HG02981 (cell line): ENCODE results near the gene TP53I13.

Experiments used
- ATAC-seq: cut with Tn5 transposase; IDR thresholded peaks from one replicate; pipeline ENCODE4 v1.9.1; 2021; ENCODE audit warnings: mild to moderate bottlenecking, moderate library complexity; ENCODE audit not compliant: unreplicated experiment

TP53I13 gene

GRCh38 chr17:29566473-29567303 lies 1.8 kb upstream of the TP53I13 start, which contains the start of gene ABHD15:
Gene ABHD15 (minus strand): TSS chr17:29567037. CDS start chr17:29566966, 71 bp downstream.
- ATAC-seq = no peak

GRCh38 chr17:29567304-29567553 lies 1.3 kb upstream of the TP53I13 start:
- ATAC-seq = no peak

- peak; percentile 39 for ATAC-seq
These were observed 759 bp upstream of the TP53I13 start for GRCh38 chr17:29567554-29568330.

- no peak for ATAC-seq
These were observed 897 bp downstream of the TP53I13 start for GRCh38 chr17:29569245-29569950.

GRCh38 chr17:29570521-29570920 lies 2.0 kb downstream of the TP53I13 start:
- ATAC-seq = no peak

GRCh38 chr17:29571486-29571882 lies 3.0 kb downstream of the TP53I13 start:
- ATAC-seq = no peak

GRCh38 chr17:29571883-29572681 lies 3.6 kb downstream of the TP53I13 start:
- no peak for ATAC-seq

GRCh38 chr17:29572691-29573557 lies 4.4 kb downstream of the TP53I13 start:
- no peak for ATAC-seq

GRCh38 chr17:29573558-29573869 lies 5.0 kb downstream of the TP53I13 start:
- no peak for ATAC-seq

GRCh38 chr17:29573871-29574731 lies 5.6 kb downstream of the TP53I13 start:
- no peak for ATAC-seq

GRCh38 chr17:29574732-29575510 lies 6.4 kb downstream of the TP53I13 start:
- ATAC-seq = no peak

GRCh38 chr17:29575511-29576213 lies 7.2 kb downstream of the TP53I13 start:
- no peak for ATAC-seq

- no peak for ATAC-seq
These were observed 7.9 kb downstream of the TP53I13 start for GRCh38 chr17:29576214-29577000.

- ATAC-seq = no peak
These were observed 8.5 kb downstream of the TP53I13 start for GRCh38 chr17:29577001-29577370.

GRCh38 chr17:29577385-29578211 lies 9.1 kb downstream of the TP53I13 start:
- no peak for ATAC-seq
